ENCODE measurements around the gene EPS8. TPM values are rescaled to one million over a fixed set of nuclear protein-coding genes. Genes with fewer than 3 reads are reported as not detected.

EPS8 gene
- total RNA-seq, 1 experiment from 2014 or later = 133 TPM

- no peak for DNase-seq (ENCODE audit: low read depth)
- in situ Hi-C loops (cut with HindIII; ENCODE audit: low pct_unique_long_range_greater_than_20kb, low sequenced_read_pairs) = no loop called here
Observed at GRCh38 chr12:15801770-15802744, 12.9 kb upstream of the EPS8 start.

- in situ Hi-C loops (cut with HindIII; ENCODE audit: low pct_unique_long_range_greater_than_20kb, low sequenced_read_pairs) = no loop called here
Observed at GRCh38 chr12:15800278-15800677, 11.1 kb upstream of the EPS8 start.

DNA sequence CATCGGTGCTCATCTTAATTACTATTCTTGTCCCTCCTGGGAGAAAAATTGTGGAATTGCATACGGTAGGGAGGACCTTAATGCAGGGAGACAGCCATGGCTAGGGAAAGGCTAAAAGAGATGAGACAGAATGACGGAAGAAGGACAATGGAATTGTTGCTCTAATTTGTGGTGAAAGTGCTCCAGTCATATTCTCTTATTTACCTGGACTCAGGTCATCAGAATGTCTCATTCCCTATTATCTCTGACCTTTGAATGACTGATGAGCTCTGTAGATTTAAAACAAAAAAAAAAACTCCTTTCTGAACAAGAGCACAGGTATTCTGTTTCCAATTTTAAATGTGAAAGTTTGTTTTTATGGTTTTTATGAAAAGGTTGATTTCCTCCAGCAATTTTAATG is 8.6 kb upstream of the EPS8 start:
- in situ Hi-C loops (cut with HindIII; ENCODE audit: low pct_unique_long_range_greater_than_20kb, low sequenced_read_pairs) = no loop called here
- DNase-seq (ENCODE audit: low read depth) = no peak

More at GRCh38 chr12:15800278-15800677, 11.1 kb upstream of the EPS8 start:
- DNase-seq (ENCODE audit: low read depth) = no peak

GRCh38 chr12:15796493-15797141 is 7.4 kb upstream of the EPS8 start:
- no peak for DNase-seq (ENCODE audit: low read depth)
- in situ Hi-C loops (cut with HindIII; ENCODE audit: low pct_unique_long_range_greater_than_20kb, low sequenced_read_pairs) = no loop called here

GRCh38 chr12:15794836-15795235 is 5.6 kb upstream of the EPS8 start:
- in situ Hi-C loops (cut with HindIII; ENCODE audit: low pct_unique_long_range_greater_than_20kb, low sequenced_read_pairs) = no loop called here
- no peak for DNase-seq (ENCODE audit: low read depth)

- in situ Hi-C loops (cut with HindIII; ENCODE audit: low pct_unique_long_range_greater_than_20kb, low sequenced_read_pairs) = no loop called here
Observed at GRCh38 chr12:15794196-15794595, 5.0 kb upstream of the EPS8 start.

DNA sequence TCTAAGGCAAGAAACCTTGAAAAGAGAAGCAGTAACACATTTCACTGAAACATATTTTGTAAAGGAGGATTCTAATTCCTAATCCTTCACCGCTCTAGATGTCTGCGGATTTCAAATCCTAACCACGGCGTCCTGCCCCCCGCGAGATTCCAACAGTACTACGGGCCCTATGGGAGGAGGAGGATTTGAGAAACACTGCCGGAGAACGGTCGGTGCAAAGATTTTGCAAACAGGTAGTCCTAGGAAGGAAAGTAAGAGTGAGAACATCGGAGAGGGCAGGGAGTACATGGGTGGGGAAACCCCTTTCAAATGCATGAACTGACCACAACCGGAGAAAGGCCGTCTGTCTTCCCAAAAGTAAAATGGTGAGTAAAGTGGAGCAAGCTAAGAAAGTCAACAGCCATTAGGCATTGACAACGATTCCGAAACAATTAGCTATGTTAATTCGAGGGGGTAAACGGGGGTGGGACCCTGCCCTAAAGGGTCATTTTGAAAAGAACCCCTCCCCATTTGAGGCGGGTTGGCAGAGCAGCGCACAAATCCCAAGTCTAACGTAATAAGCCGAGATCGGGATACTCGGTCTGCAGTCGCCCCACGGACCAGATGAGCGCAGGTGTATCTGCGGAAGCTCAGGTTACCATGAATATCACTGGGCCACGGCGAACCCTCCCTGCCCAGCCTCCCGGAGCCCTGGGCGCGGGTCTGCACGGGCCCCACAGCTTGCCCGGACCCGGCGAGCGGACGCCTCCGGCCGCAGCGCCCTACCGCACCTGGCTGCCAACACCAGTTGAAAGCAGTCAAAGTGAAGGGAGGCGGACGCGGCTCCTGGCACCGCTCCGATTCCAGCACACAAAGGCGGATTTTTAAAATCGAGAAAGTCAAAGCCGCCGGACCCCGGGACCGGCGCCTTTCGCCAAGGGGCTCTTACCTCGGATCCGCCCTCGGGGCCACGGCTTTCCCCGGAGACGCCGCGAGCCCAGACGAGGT is 662 bp downstream of the EPS8 start:
- in situ Hi-C loops (cut with HindIII; ENCODE audit: low pct_unique_long_range_greater_than_20kb, low sequenced_read_pairs) = no loop called here
- peak; percentile 71 for DNase-seq (ENCODE audit: low read depth)

More at GRCh38 chr12:15794196-15794595, 5.0 kb upstream of the EPS8 start:
- DNase-seq (ENCODE audit: low read depth) = no peak

- in situ Hi-C loops (cut with HindIII; ENCODE audit: low pct_unique_long_range_greater_than_20kb, low sequenced_read_pairs) = no loop called here
- peak; percentile 59 for DNase-seq (ENCODE audit: low read depth)
Observed at GRCh38 chr12:15787778-15788177, 1.4 kb downstream of the EPS8 start.

GRCh38 chr12:15786772-15787171 is 2.4 kb downstream of the EPS8 start:
- in situ Hi-C loops (cut with HindIII; ENCODE audit: low pct_unique_long_range_greater_than_20kb, low sequenced_read_pairs) = no loop called here
- no peak for DNase-seq (ENCODE audit: low read depth)

DNA sequence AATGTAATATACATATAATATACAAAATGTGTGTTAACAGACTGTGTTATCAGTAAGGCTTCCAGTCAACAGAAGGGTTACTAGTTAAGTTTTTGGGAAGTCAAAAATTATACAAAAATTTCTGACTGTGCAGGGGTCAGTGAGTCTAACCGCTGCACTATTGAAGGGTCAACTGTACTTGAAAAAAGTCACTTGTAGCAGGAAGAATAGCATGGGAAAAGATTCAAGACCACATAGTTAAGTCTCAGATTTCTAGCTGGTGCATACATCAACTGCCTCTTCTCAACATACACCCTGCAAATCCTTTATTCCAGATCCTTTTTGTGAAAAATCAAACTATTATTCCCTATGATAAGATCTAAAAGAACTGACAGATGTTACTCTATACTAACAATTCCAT is 5.9 kb downstream of the EPS8 start:
- in situ Hi-C loops (cut with HindIII; ENCODE audit: low pct_unique_long_range_greater_than_20kb, low sequenced_read_pairs) = no loop called here
- DNase-seq (ENCODE audit: low read depth) = no peak

DNA sequence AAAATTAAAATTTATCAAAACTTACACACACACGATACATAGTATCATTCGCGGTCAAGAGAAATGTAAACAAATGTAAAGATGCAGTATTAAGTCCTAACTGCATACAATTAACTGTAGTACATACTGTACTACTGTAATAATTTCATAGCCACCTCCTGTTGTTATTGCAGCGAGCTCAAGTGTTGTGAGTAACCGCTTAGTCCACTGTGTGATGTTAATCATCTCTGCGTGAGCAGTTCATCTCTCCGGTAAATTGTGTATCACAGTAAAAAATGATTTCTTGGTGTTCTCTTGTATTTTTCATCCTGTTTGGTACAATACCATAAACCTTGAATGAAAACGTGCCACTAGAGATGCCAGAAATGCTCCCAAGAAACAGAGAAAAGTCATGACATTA is 6.5 kb downstream of the EPS8 start:
- no peak for DNase-seq (ENCODE audit: low read depth)
- in situ Hi-C loops (cut with HindIII; ENCODE audit: low pct_unique_long_range_greater_than_20kb, low sequenced_read_pairs) = no loop called here

- in situ Hi-C loops (cut with HindIII; ENCODE audit: low pct_unique_long_range_greater_than_20kb, low sequenced_read_pairs) = no loop called here
- DNase-seq (ENCODE audit: low read depth) = no peak
Observed at GRCh38 chr12:15779925-15780324, 9.3 kb downstream of the EPS8 start.

- no peak for DNase-seq (ENCODE audit: low read depth)
Observed at GRCh38 chr12:15778126-15778525, 11.1 kb downstream of the EPS8 start.

GRCh38 chr12:15777355-15778012 is 11.7 kb downstream of the EPS8 start:
- DNase-seq (ENCODE audit: low read depth) = no peak
- in situ Hi-C loops (cut with HindIII; ENCODE audit: low pct_unique_long_range_greater_than_20kb, low sequenced_read_pairs) = no loop called here

More at GRCh38 chr12:15778126-15778525, 11.1 kb downstream of the EPS8 start:
- in situ Hi-C loops (cut with HindIII; ENCODE audit: low pct_unique_long_range_greater_than_20kb, low sequenced_read_pairs) = no loop called here

DNA sequence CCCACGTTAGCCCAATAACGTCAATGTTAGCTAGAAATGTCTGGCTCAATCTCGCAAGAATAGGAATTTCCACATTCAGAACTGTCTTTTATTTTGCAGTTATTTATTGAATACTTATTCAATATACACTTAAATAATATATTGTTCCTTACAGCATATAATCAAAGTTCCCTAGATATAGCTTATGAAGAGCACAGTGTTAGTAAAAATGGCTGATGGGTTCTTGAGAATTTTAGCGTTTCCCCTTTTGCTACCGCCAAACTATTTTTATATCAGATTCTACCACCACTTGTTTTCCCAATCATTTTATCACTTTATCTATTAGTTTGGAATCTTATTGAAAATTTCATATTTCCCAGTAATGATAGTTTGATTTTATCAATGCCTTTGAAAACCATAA is 12.7 kb downstream of the EPS8 start:
- in situ Hi-C loops (cut with HindIII; ENCODE audit: low pct_unique_long_range_greater_than_20kb, low sequenced_read_pairs) = no loop called here
- DNase-seq (ENCODE audit: low read depth) = no peak

- DNase-seq (ENCODE audit: low read depth) = no peak
- in situ Hi-C loops (cut with HindIII; ENCODE audit: low pct_unique_long_range_greater_than_20kb, low sequenced_read_pairs) = no loop called here
Observed at GRCh38 chr12:15774819-15775218, 14.4 kb downstream of the EPS8 start.

- no peak for DNase-seq (ENCODE audit: low read depth)
- in situ Hi-C loops (cut with HindIII; ENCODE audit: low pct_unique_long_range_greater_than_20kb, low sequenced_read_pairs) = no loop called here
Observed at GRCh38 chr12:15772405-15773018, 16.7 kb downstream of the EPS8 start.

Data from Caki2 (cell line).